ENCODE results near the gene PRKAG2. TPM values are rescaled to one million over a fixed set of nuclear protein-coding genes. Genes with fewer than 3 reads are reported as not detected.

The PRKAG2 gene
- total RNA-seq, 2 experiments from 2014 or later, result 23.5 to 25.6 TPM

- Mint-ChIP-seq H3K27ac (no peak overlapping the region), H3K4me3 (no peak overlapping the region), H3K27me3 (no peaks in the 10 kb centered on the region), H3K9me3 (no peaks in the 10 kb centered on the region), H3K36me3 (no peaks in the 10 kb centered on the region), H3K4me1 (ENCODE audit: low read depth) (peaks cover 18% of the 10 kb centered on the region)
- intact Hi-C loops (cut with micrococcal nuclease), result no loop called here
- CTCF ChIA-PET, result interaction anchor here (1.0 kb wide), 1 partner anchor 52 kb away, joined by 3 read pairs; no protein-coding TSS in a partner anchor
- no peak for DNase-seq
- POLR2A ChIA-PET, result no interaction called here
These were observed 146.3 kb downstream of the PRKAG2 start for GRCh38 chr7:151730591-151730990.

- DNase-seq, result no peak
- H3K4me1 Mint-ChIP-seq (ENCODE audit: low read depth), result peaks cover 18% of the 10 kb centered on the region
- ChIA-PET CTCF (no interaction called here), POLR2A (no interaction called here)
- no peak overlapping the region for H3K27ac Mint-ChIP-seq
- H3K27me3 Mint-ChIP-seq, result no peaks in the 10 kb centered on the region
- H3K9me3 Mint-ChIP-seq, result no peaks in the 10 kb centered on the region
- intact Hi-C loops (cut with micrococcal nuclease), result no loop called here
- H3K36me3 Mint-ChIP-seq, result no peaks in the 10 kb centered on the region
- H3K4me3 Mint-ChIP-seq, result no peak overlapping the region
These were observed 147.4 kb downstream of the PRKAG2 start for GRCh38 chr7:151729521-151729921.

- Mint-ChIP-seq H3K27ac (peak overlapping the region; percentile 28), H3K36me3 (no peaks in the 10 kb centered on the region), H3K27me3 (no peaks in the 10 kb centered on the region), H3K4me3 (no peak overlapping the region), H3K9me3 (no peaks in the 10 kb centered on the region), H3K4me1 (ENCODE audit: low read depth) (peaks cover 14% of the 10 kb centered on the region)
- DNase-seq, result no peak
- ChIA-PET CTCF (interaction anchor here (1.4 to 1.6 kb wide), 2 partner anchors 16 to 55 kb away, joined by 3 read pairs; no protein-coding TSS in a partner anchor), POLR2A (no interaction called here)
- intact Hi-C loops (cut with micrococcal nuclease), result no loop called here
These were observed 148.2 kb downstream of the PRKAG2 start for GRCh38 chr7:151728746-151729145.

GRCh38 chr7:151728286-151728660, 148.6 kb downstream of the PRKAG2 start:
- DNase-seq, result no peak
- Mint-ChIP-seq H3K4me1 (ENCODE audit: low read depth) (peaks cover 14% of the 10 kb centered on the region), H3K9me3 (no peaks in the 10 kb centered on the region), H3K4me3 (no peak overlapping the region), H3K36me3 (no peaks in the 10 kb centered on the region), H3K27ac (peak overlapping the region; percentile 28), H3K27me3 (no peaks in the 10 kb centered on the region)
- intact Hi-C loops (cut with micrococcal nuclease), result no loop called here
- CTCF ChIA-PET, result interaction anchor here (1.0 to 1.6 kb wide), 3 partner anchors 17 to 55 kb away, joined by 3 read pairs; no protein-coding TSS in a partner anchor
- POLR2A ChIA-PET, result no interaction called here

GRCh38 chr7:151727579-151728285, 149.2 kb downstream of the PRKAG2 start:
- peak; percentile 84 for DNase-seq
- POLR2A ChIA-PET, result no interaction called here
- H3K4me3 Mint-ChIP-seq, result no peak overlapping the region
- H3K4me1 Mint-ChIP-seq (ENCODE audit: low read depth), result peaks cover 14% of the 10 kb centered on the region
- intact Hi-C loops (cut with micrococcal nuclease), result loop anchor here (2.0 kb wide), 1 partner anchor 19 kb away; no protein-coding TSS in a partner anchor
- no peaks in the 10 kb centered on the region for H3K9me3 Mint-ChIP-seq
- no peak overlapping the region for H3K27ac Mint-ChIP-seq
- H3K36me3 Mint-ChIP-seq, result no peaks in the 10 kb centered on the region
- CTCF ChIA-PET, result interaction anchor here (1.0 to 1.6 kb wide), 4 partner anchors 17 to 153 kb away, joined by 3 read pairs; no protein-coding TSS in a partner anchor
- no peaks in the 10 kb centered on the region for H3K27me3 Mint-ChIP-seq

GRCh38 chr7:151726652-151727578, 150.0 kb downstream of the PRKAG2 start:
- ChIA-PET CTCF (interaction anchor here (1.0 to 1.2 kb wide), 2 partner anchors 29 to 152 kb away, joined by 3 read pairs; no protein-coding TSS in a partner anchor), POLR2A (no interaction called here)
- intact Hi-C loops (cut with micrococcal nuclease), result loop anchor here (2.0 kb wide), 1 partner anchor 20 kb away; no protein-coding TSS in a partner anchor

GRCh38 chr7:151725844-151726651, 150.9 kb downstream of the PRKAG2 start:
- Mint-ChIP-seq H3K4me1 (ENCODE audit: low read depth) (peaks cover 14% of the 10 kb centered on the region), H3K9me3 (no peaks in the 10 kb centered on the region), H3K4me3 (no peak overlapping the region), H3K27ac (no peak overlapping the region), H3K36me3 (no peaks in the 10 kb centered on the region), H3K27me3 (no peaks in the 10 kb centered on the region)
- DNase-seq, result no peak
- intact Hi-C loops (cut with micrococcal nuclease), result loop anchor here (2.0 kb wide), 1 partner anchor 21 kb away; no protein-coding TSS in a partner anchor
- POLR2A ChIA-PET, result interaction anchor here (0.5 kb wide), 1 partner anchor 560 kb away, joined by 3 read pairs; no protein-coding TSS in a partner anchor
- CTCF ChIA-PET, result no interaction called here

More at GRCh38 chr7:151726652-151727578, 150.0 kb downstream of the PRKAG2 start:
- peaks cover 14% of the 10 kb centered on the region for H3K4me1 Mint-ChIP-seq (ENCODE audit: low read depth)
- H3K27me3 Mint-ChIP-seq, result no peaks in the 10 kb centered on the region
- H3K27ac Mint-ChIP-seq, result no peak overlapping the region
- no peak overlapping the region for H3K4me3 Mint-ChIP-seq
- no peaks in the 10 kb centered on the region for H3K9me3 Mint-ChIP-seq
- no peaks in the 10 kb centered on the region for H3K36me3 Mint-ChIP-seq
- no peak for DNase-seq

GRCh38 chr7:151724920-151725584, 151.9 kb downstream of the PRKAG2 start:
- Mint-ChIP-seq H3K9me3 (no peaks in the 10 kb centered on the region), H3K27me3 (no peaks in the 10 kb centered on the region), H3K4me3 (no peak overlapping the region), H3K4me1 (ENCODE audit: low read depth) (peaks cover 14% of the 10 kb centered on the region), H3K36me3 (no peaks in the 10 kb centered on the region), H3K27ac (no peak overlapping the region)
- no peak for DNase-seq
- ChIA-PET POLR2A (interaction anchor here (0.5 kb wide), 1 partner anchor 559 kb away, joined by 3 read pairs; no protein-coding TSS in a partner anchor), CTCF (no interaction called here)
- intact Hi-C loops (cut with micrococcal nuclease), result no loop called here

- Mint-ChIP-seq H3K4me1 (ENCODE audit: low read depth) (peaks cover 14% of the 10 kb centered on the region), H3K27ac (no peak overlapping the region), H3K4me3 (no peak overlapping the region), H3K27me3 (no peaks in the 10 kb centered on the region), H3K9me3 (no peaks in the 10 kb centered on the region), H3K36me3 (no peaks in the 10 kb centered on the region)
- intact Hi-C loops (cut with micrococcal nuclease), result no loop called here
- ChIA-PET CTCF (no interaction called here), POLR2A (no interaction called here)
- DNase-seq, result no peak
These were observed 152.5 kb downstream of the PRKAG2 start for GRCh38 chr7:151724250-151724915.

GRCh38 chr7:151723321-151723720, 153.6 kb downstream of the PRKAG2 start:
- H3K27me3 Mint-ChIP-seq, result no peaks in the 10 kb centered on the region
- H3K27ac Mint-ChIP-seq, result no peak overlapping the region
- H3K4me1 Mint-ChIP-seq (ENCODE audit: low read depth), result peaks cover 10% of the 10 kb centered on the region
- no peak overlapping the region for H3K4me3 Mint-ChIP-seq
- POLR2A ChIA-PET, result no interaction called here
- H3K9me3 Mint-ChIP-seq, result no peaks in the 10 kb centered on the region
- CTCF ChIA-PET, result no interaction called here
- intact Hi-C loops (cut with micrococcal nuclease), result no loop called here
- no peaks in the 10 kb centered on the region for H3K36me3 Mint-ChIP-seq
- no peak for DNase-seq

- H3K9me3 Mint-ChIP-seq, result no peaks in the 10 kb centered on the region
- H3K36me3 Mint-ChIP-seq, result no peaks in the 10 kb centered on the region
- ChIA-PET POLR2A (no interaction called here), CTCF (no interaction called here)
- H3K27me3 Mint-ChIP-seq, result no peaks in the 10 kb centered on the region
- DNase-seq, result no peak
- peaks cover 4% of the 10 kb centered on the region for H3K4me1 Mint-ChIP-seq (ENCODE audit: low read depth)
- no peak overlapping the region for H3K4me3 Mint-ChIP-seq
- no peak overlapping the region for H3K27ac Mint-ChIP-seq
- intact Hi-C loops (cut with micrococcal nuclease), result no loop called here
These were observed 154.4 kb downstream of the PRKAG2 start for GRCh38 chr7:151722533-151722932.

All from activated CD4-positive, alpha-beta memory T cell treated with anti-CD3 and anti-CD28 coated beads for 36 hours (primary cell).